H1 (cell line): ENCODE results near the gene MEX3D. TPM values are rescaled to one million over a fixed set of nuclear protein-coding genes. Genes with fewer than 3 reads are reported as not detected.

Experiments
- CTCF ChIA-PET: fragments of 300-600 bp; sonication (Branson Sonifier 250); formaldehyde crosslinking; loops from one replicate; lab custom pipeline; 2021; ENCODE audit not compliant: partially characterized antibody; lab: Charles Lee
- POLR2A ChIA-PET: fragments of 300-600 bp; sonication (Branson Sonifier 250); formaldehyde crosslinking; loops from one replicate; lab custom pipeline; 2021; ENCODE audit warnings: inconsistent platforms; ENCODE audit not compliant: partially characterized antibody; lab: Charles Lee
- DNase-seq, 2 experiments: peaks; one replicate each; pipeline versions ENCODE4 v3.0.0 to v3.0.0-alpha.2; 2010 to 2022; ENCODE audit warnings: low spot score in 2 of 2, low read depth in 1 of 2, mixed read lengths in 1 of 2
- FAIRE-seq: peaks from 2 replicates; lab custom pipeline; 2011; peaks lifted over from hg19 to GRCh38; lab: Jason Lieb, UNC
- H2AFZ ChIP-seq: 2 replicates; pipeline ENCODE4 v1.8.1; 2012; ENCODE audit warnings: low read length, inconsistent platforms
- H2AK5ac ChIP-seq: 2 replicates; pipeline ENCODE4 v1.6.1; 2013; ENCODE audit warnings: low read depth, low read length
- H2BK120ac ChIP-seq: replicated peaks from 2 replicates; pipeline ENCODE3; 2013; ENCODE audit warnings: low read depth, low read length, inconsistent platforms
- H2BK12ac ChIP-seq: 2 replicates; pipeline ENCODE4 v1.6.1; 2013; ENCODE audit warnings: low read depth, low read length
- H2BK15ac ChIP-seq: 2 replicates; pipeline ENCODE4 v1.6.1; 2013; ENCODE audit warnings: low read length
- H2BK20ac ChIP-seq: 2 replicates; pipeline ENCODE4 v1.6.1; 2013; ENCODE audit warnings: low read length
- H2BK5ac ChIP-seq: 2 replicates; pipeline ENCODE4 v1.6.1; 2013; ENCODE audit warnings: low read depth, low read length
- H3K14ac ChIP-seq: 2 replicates; pipeline ENCODE4 v1.6.1; 2013; ENCODE audit warnings: inconsistent platforms; ENCODE audit not compliant: insufficient read length
- H3K18ac ChIP-seq: 2 replicates; pipeline ENCODE4 v1.6.1; 2013; ENCODE audit warnings: low read length; ENCODE audit errors: extremely low read depth
- H3K23ac ChIP-seq: 2 replicates; pipeline ENCODE4 v1.6.1; 2013; ENCODE audit warnings: inconsistent platforms; ENCODE audit not compliant: insufficient read length
- H3K23me2 ChIP-seq: 2 replicates; pipeline ENCODE4 v1.6.1; 2013; ENCODE audit warnings: low read depth, low read length
- H3K27ac ChIP-seq: 2 replicates; pipeline ENCODE4 v1.6.1; 2011; ENCODE audit warnings: low read depth, low read length, inconsistent platforms
- H3K27me3 ChIP-seq, 4 experiments: replicated peaks in 1 of 4; 1 replicate in 1 of 4; 2 replicates in 3 of 4; pipeline versions ENCODE4 v1.6.1 to v1.8.1; 2011 to 2013; ENCODE audit warnings: low read length in 3 of 4, mild to moderate bottlenecking in 3 of 4, inconsistent platforms in 2 of 4, mixed read lengths in 2 of 4, moderate library complexity in 1 of 4; ENCODE audit not compliant: control insufficient read depth in 3 of 4, insufficient read depth in 3 of 4; ENCODE audit errors: extremely low read depth in 1 of 4
- H3K36me3 ChIP-seq, 4 experiments: 2 replicates each; pipeline versions ENCODE4 v1.6.1 to v1.8.1; 2011 to 2013; ENCODE audit warnings: mild to moderate bottlenecking in 4 of 4, low read length in 3 of 4, moderate library complexity in 2 of 4, control low read depth in 1 of 4, inconsistent platforms in 1 of 4; ENCODE audit not compliant: insufficient read depth in 4 of 4, control insufficient read depth in 2 of 4
- H3K4ac ChIP-seq: replicated peaks from 2 replicates; pipeline ENCODE3; 2013; ENCODE audit warnings: low read length, low read depth, mixed read lengths, inconsistent platforms; ENCODE audit not compliant: insufficient read length
- H3K4me1 ChIP-seq, 4 experiments: replicated peaks in 1 of 4; 1 replicate in 1 of 4; 2 replicates in 3 of 4; pipeline versions ENCODE4 v1.6.1 to v1.8.1; 2011 to 2013; ENCODE audit warnings: low read length in 3 of 4, inconsistent platforms in 2 of 4, mixed read lengths in 1 of 4; ENCODE audit not compliant: insufficient read depth in 4 of 4, control insufficient read depth in 3 of 4
- H3K4me2 ChIP-seq, 2 experiments: 2 replicates each; pipeline versions ENCODE4 v1.6.1 to v1.8.1; 2011 to 2013; ENCODE audit warnings: low read depth in 2 of 2, low read length in 2 of 2, control low read depth in 1 of 2, inconsistent platforms in 1 of 2, mild to moderate bottlenecking in 1 of 2; ENCODE audit not compliant: insufficient read depth in 1 of 2
- H3K4me3 ChIP-seq, 4 experiments: fragments of 200-600, 300-600 bp in 1 of 4; sonication (generic), shearing (Covaris generic), sonication (Bioruptor Twin) in 1 of 4; 2 replicates each; pipeline versions ENCODE4 v1.5.1 to v1.8.1; 2011 to 2016; ENCODE audit warnings: low read length in 4 of 4, low read depth in 3 of 4, control low read depth in 2 of 4, inconsistent platforms in 2 of 4, mild to moderate bottlenecking in 2 of 4, mixed read lengths in 1 of 4, moderate library complexity in 1 of 4; ENCODE audit not compliant: insufficient read depth in 2 of 4; ENCODE audit errors: extremely low read depth in 1 of 4
- H3K56ac ChIP-seq: replicated peaks from 2 replicates; pipeline ENCODE3; 2013; ENCODE audit warnings: low read depth, mild to moderate bottlenecking, mixed read lengths, low read length, inconsistent platforms; ENCODE audit not compliant: insufficient read length
- H3K79me1 ChIP-seq: 2 replicates; pipeline ENCODE4 v1.6.1; 2013; ENCODE audit warnings: low read depth, low read length, control low read depth
- H3K79me2 ChIP-seq, 2 experiments: 2 replicates each; pipeline versions ENCODE4 v1.6.1 to v1.8.1; 2012 to 2013; ENCODE audit warnings: low read length in 2 of 2, mild to moderate bottlenecking in 2 of 2, inconsistent platforms in 1 of 2; ENCODE audit not compliant: insufficient read depth in 2 of 2, control insufficient read depth in 1 of 2
- H3K9ac ChIP-seq, 4 experiments: replicated peaks in 1 of 4; 1 replicate in 1 of 4; 2 replicates in 3 of 4; pipeline versions ENCODE4 v1.6.1 to v1.8.1; 2011 to 2013; ENCODE audit warnings: low read depth in 3 of 4, low read length in 3 of 4, control low read depth in 2 of 4, mild to moderate bottlenecking in 2 of 4, moderate library complexity in 2 of 4, inconsistent platforms in 1 of 4; ENCODE audit errors: extremely low read depth in 1 of 4
- H3K9me3 ChIP-seq, 2 experiments: 2 replicates each; pipeline versions ENCODE4 v1.6.1 to v1.8.1; 2012 to 2013; ENCODE audit warnings: mild to moderate bottlenecking in 2 of 2, moderate library complexity in 2 of 2, control low read depth in 1 of 2, inconsistent platforms in 1 of 2, low read depth in 1 of 2, low read length in 1 of 2, mixed read lengths in 1 of 2; ENCODE audit not compliant: insufficient read depth in 2 of 2
- H4K20me1 ChIP-seq, 2 experiments: replicated peaks in 1 of 2; 2 replicates each; pipeline versions ENCODE3 to v1.8.1; 2011 to 2013; ENCODE audit warnings: inconsistent platforms in 2 of 2, low read length in 2 of 2, mild to moderate bottlenecking in 1 of 2; ENCODE audit not compliant: insufficient read depth in 2 of 2, control insufficient read depth in 1 of 2
- H4K5ac ChIP-seq: 2 replicates; pipeline ENCODE4 v1.6.1; 2013; ENCODE audit warnings: low read length, low read depth, mixed read lengths, inconsistent platforms; ENCODE audit not compliant: insufficient read length
- H4K8ac ChIP-seq: 2 replicates; pipeline ENCODE4 v1.8.0; 2013; ENCODE audit warnings: mild to moderate bottlenecking, moderate library complexity, low read length, inconsistent platforms; ENCODE audit not compliant: insufficient read depth; ENCODE audit errors: extremely low read depth
- H4K91ac ChIP-seq: replicated peaks from 2 replicates; pipeline ENCODE3; 2013; ENCODE audit warnings: low read length, mixed read lengths, inconsistent platforms; ENCODE audit not compliant: insufficient read length
- KDM1A ChIP-seq: fragments of 200-600, 300-600 bp; sonication (generic); IDR thresholded peaks from 2 replicates; pipeline ENCODE4 v1.7.1; 2016; ENCODE audit warnings: mild to moderate bottlenecking, low read length, borderline replicate concordance
- RXRA ChIP-seq: IDR thresholded peaks from 2 replicates; pipeline ENCODE4 v1.6.1; 2011; ENCODE audit warnings: low read depth, mild to moderate bottlenecking, low read length, moderate library complexity; ENCODE audit not compliant: insufficient read depth
- WGBS, 2 experiments: shearing (Covaris generic) in 1 of 2; methylation state at CpG; one replicate each; pipeline versions ENCODE4 v1.1.6 to v1.1.7; 2013 to 2015; ENCODE audit warnings: low lambda C conversion rate in 2 of 2, mixed read lengths in 2 of 2, inconsistent platforms in 1 of 2, low coverage in 1 of 2, missing lambda C conversion rate in 1 of 2; ENCODE audit not compliant: insufficient replicate concordance in 2 of 2, insufficient coverage in 1 of 2, insufficient read length in 1 of 2; ENCODE audit errors: extremely low coverage in 1 of 2, missing lambda C conversion rate in 1 of 2; 5-methylcytosine and 5-hydroxymethylcytosine counted together
- polyA plus RNA-seq, 7 experiments: library from polyadenylated mRNA; depleted of rRNA in 3 of 7; stranded (reverse) in 5 of 7; unstranded in 2 of 7; fragments of >200 nt in 5 of 7; fragments of 200-250 nt in 2 of 7; gene quantifications; 1 replicate in 5 of 7; 2 replicates in 1 of 7; 4 replicates in 1 of 7; pipeline versions ENCODE4 v1.2.1 to v1.2.3, GENCODE V29; 2011 to 2013; ENCODE audit warnings: missing spikeins in 2 of 7, mixed read lengths in 2 of 7
- total RNA-seq: library from RNA; stranded (reverse); fragmentation: NEBNext Ultra II Directional; extraction: Animal tissue kit (Norgen Biotek cat#: 25700); gene quantifications from 2 replicates; pipeline ENCODE4 v1.2.1, GENCODE V29; 2021

The MEX3D gene
- total and polyA plus RNA-seq, 2 of the 8 experiments (the other 6 are each of a cell fraction or from before 2014, with no cell fraction given), result 20.8 to 78.8 TPM

DNA sequence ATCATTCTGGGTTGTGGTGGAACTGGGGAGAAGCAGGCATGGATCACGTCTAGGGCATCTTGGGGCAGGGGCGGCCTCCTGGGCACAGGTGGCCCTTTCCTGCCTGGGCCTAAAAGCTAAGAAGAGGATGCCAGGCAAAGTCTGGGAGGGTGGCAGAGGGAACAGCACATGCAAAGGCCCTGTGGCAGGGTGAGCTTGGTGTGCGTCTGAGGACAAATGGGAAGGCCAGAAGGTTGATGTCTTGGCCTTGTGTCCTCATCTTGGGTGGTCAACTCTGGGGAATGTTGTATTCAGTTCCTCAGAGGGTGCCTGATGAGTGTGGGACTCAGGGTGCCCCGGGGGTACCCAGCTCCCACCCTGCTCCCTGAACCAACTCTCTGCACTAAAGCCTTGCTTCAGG, 49.7 kb downstream of the MEX3D start:
- Histone ChIP-seq H3K14ac (no peak overlapping the region), H2AFZ (no peak overlapping the region), H4K5ac (no peak overlapping the region), H3K18ac (no peak overlapping the region), H3K56ac (no peak overlapping the region), H2BK15ac (no peak overlapping the region), H2BK5ac (no peak overlapping the region), H3K23me2 (no peaks in the 10 kb centered on the region), H4K91ac (no peak overlapping the region), H2BK20ac (no peak overlapping the region), H4K8ac (no peak overlapping the region), H2AK5ac (0 out of 2 replicates have a peak overlapping the region, but pooled peaks have one; percentile 13), H3K9me3 (no peaks in the 10 kb centered on the region), H3K27me3 (peaks cover 3 to 13% (median 11%) of the 10 kb centered on the region in 4 experiments), H3K9ac (no peak overlapping the region), H2BK120ac (no peak overlapping the region), H4K20me1 (peaks cover 0 to 3% of the 10 kb centered on the region in 2 experiments), H3K27ac (no peak overlapping the region), H3K4ac (no peak overlapping the region), H3K4me2 (no peak overlapping the region), H3K79me1 (no peaks in the 10 kb centered on the region), H3K4me3 (no peak overlapping the region), H3K36me3 (no peaks in the 10 kb centered on the region), H2BK12ac (no peak overlapping the region), H3K79me2 (no peaks in the 10 kb centered on the region), H3K23ac (no peak overlapping the region), H3K4me1 (no peaks in the 10 kb centered on the region)
- DNase-seq (no peak), FAIRE-seq (no peak)
- CTCF ChIA-PET, result interaction anchor here (0.7 to 0.9 kb wide), 2 partner anchors 28 to 1757 kb away, joined by 3 read pairs; no protein-coding TSS in a partner anchor
- WGBS, 2 experiments, result 78% methylated on average over 4 of the region's 4 CpGs; no CpG with 5 or more reads in 1 of the 2 experiments
- TF ChIP-seq RXRA (no peak), KDM1A (peak; percentile 43; the same call in 1 of the 2 replicates)
- POLR2A ChIA-PET, result interaction anchor here (0.7 kb wide), 1 partner anchor 655 kb away, joined by 4 read pairs; no protein-coding TSS in a partner anchor
